ENCODE measurements around the gene GPR25.
"Not testable (repeated sequence)": the region's sequence is repeated elsewhere in the genome, so short reads cannot be mapped to it uniquely, and the experiment has no call there.

Gene GPR25

DNA sequence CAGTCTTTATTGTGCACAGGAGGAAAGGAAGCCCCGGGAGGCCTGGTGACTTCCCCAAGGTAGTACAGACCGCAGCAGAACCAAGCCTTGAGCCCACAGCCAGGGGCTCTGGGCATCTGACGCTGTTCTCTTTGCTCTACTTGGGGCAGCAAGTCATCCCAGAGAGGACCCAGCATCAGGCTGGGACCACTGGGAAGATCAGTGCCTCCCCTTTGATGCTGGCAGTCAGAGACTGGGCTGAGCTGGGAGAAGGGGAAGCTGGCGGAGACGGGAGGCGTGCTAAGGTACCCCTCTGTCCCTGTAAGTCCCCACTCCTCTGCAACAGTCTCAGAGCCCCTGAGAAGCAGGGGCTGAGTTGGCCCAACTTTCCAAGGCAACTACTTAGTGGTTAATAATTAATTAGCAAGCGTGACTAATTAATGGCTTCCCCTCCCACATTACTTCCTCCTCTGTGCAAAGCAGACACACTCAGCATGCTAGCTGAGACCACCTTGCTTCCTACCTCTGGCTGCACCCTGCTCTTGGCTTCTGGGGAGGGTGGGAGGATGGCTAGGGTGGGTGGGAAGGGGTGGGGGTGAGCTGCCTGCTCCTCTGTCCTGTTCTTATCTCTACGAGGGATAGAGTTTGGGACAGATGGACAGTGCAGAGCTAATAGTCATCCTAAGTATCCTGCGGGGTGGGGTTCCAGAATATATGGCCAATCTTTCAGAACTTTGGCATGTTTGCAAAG is 23.2 kb downstream of the GPR25 start:
- no peak for DNase-seq

DNA sequence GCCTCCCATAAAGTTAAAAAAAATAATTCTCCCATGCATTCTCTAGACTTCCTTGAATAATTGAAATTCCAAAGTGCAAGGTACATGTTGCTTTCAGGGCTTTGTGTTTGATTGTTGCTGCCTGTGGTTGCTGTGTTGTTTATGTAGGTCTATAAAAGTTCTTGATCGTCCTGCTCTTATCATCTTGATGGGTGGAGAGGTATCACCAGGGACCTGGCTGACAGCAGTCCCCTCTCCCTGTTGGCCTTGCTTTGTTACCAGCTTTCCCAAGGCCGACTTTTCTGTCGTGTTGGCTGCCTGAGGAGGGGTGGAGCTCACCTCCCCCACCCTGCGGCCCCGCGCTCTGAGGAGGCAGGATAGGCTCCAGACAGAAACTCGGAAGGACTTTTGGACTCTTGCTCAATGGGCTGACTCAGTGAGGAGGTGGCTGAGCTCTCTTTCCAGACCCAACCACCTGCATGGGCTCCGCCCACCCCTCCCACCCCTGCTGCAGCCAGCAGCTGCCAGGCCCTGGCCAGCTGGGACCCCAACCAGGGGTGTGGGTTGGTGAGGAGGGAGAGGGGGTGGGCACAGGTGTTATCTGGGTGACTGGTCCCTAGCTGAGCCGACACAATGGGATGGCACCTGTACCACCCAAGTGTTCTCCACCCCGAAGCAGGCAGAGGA is 23.9 kb downstream of the GPR25 start:
- DNase-seq, result no peak

DNA sequence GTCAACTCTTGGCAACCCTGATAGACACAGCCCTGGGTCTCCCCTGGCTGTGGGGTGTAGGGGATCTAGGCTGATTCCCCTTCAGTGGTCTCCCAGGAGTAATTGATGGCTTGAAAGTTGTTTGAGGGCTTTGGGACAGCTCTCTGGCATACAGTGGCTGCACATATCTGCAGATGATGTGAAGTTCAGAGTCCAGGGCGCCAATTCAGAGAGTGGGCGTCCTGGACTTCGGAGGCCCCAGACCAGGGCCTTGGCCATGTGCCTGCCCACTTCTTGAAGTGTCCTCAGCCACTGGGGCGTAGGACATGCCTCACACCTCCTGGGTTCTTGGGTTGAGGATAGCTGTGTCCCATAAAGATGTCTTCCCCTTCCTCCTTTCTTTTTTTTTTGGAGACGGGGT is 24.5 kb downstream of the GPR25 start:
- DNase-seq, result no peak

- DNase-seq, result no peak
These were observed 26.2 kb downstream of the GPR25 start for GRCh38 chr1:200899015-200899386.

- no peak for DNase-seq
These were observed 26.7 kb downstream of the GPR25 start for GRCh38 chr1:200899451-200899915.

DNA sequence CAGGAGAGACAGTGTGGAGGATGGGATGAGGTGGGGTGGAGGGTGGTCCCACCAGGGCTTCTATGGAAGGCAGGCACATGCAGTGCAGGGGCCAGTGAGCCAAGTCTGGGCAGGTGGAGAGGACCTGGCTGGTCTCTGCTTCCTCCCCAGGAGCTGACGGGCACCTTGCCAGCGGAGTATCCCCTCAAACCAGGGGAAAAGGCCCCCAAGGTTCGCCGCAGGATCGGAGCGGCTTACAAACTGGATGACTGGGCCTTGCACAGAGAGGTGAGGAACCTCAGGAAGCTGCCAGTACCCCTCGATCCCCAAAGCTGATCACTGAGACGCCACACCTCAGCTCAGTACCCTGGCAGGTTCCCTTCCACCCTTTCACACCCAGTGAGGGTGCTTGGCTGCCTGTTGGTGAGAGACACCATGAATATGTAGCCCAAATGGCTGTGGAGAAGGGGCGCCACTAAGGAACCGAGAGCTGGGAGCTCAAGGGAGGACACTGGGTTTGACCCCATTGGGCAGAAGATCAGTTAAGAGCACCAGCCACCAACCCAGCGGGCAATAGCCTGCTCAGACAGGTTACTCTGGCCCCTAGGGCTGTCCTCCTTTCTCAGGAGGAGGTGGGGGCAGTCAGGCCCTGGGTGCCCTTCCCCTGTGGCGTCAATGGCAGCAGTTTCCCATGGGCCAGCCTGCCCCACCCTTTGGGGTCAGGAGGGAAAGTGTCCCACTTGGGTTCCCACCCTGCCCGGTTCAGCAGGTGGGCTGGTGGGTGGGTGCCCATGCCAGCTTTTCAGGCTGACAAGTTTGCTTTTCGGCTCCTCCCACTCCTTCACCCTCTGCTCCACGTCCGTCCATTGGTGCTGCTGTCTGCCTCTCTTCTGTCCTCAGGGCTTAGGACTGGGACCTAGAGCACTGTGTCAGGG is 27.4 kb downstream of the GPR25 start:
- no peak for DNase-seq

GRCh38 chr1:200900877-200901276 is 28.1 kb downstream of the GPR25 start:
- DNase-seq, result no peak

- DNase-seq, result no peak
These were observed 28.6 kb downstream of the GPR25 start for GRCh38 chr1:200901350-200901749.

GRCh38 chr1:200901796-200902444 is 29.1 kb downstream of the GPR25 start:
- DNase-seq, result no peak

DNA sequence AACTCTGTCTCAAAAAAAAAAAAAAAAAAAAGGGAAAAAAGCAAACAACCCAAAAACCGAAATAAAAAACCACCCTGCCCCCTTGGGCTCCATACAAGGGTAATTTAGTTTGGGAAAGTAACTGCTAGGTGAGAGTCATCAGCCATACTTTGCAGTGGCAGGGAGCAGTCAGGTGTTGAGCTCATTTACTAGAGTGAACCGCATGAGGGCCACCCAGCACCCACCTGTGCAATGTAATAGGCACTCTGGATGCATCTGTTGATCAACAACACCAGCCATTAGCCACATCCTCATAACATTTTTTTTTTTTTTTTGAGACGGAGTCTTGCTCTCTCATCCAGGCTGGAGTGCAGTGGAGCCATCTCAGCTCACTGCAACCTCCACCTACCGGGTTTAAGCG is 31.0 kb downstream of the GPR25 start:
- DNase-seq, result no peak

GRCh38 chr1:200904772-200905171 is 32.0 kb downstream of the GPR25 start:
- DNase-seq, result no peak

DNA sequence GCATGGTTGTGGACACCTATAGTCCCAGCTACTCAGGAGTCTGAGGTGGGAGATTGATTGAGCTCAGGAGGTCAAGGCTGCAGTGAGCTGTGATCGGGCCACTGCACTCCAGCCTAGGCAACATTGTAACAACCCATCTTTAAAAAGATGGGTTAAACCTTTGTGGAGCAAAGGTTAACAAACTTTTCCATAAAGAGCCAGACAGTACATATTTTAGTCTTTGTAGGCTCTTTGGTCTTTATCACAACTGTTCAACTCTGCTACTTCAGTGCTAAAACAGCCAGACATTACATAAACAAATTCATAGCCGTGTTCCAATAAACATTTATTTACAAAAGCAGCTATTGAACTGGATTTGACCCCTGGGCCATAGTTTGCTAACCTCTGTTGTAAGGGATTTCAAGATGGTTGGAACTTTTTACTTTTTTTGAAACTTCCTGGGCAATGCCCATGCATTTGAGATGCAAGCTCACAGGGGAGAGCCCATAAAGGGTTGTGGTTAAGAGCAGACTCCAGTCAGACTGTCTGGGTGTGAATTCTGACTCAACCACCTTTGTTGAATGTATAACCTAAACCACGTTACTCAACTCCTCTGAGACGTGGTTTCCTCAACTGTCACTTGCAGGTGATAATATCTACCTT is 32.8 kb downstream of the GPR25 start:
- DNase-seq, result peak; percentile 47 to 49

- DNase-seq, result no peak
These were observed 33.7 kb downstream of the GPR25 start for GRCh38 chr1:200906491-200906890.

DNA sequence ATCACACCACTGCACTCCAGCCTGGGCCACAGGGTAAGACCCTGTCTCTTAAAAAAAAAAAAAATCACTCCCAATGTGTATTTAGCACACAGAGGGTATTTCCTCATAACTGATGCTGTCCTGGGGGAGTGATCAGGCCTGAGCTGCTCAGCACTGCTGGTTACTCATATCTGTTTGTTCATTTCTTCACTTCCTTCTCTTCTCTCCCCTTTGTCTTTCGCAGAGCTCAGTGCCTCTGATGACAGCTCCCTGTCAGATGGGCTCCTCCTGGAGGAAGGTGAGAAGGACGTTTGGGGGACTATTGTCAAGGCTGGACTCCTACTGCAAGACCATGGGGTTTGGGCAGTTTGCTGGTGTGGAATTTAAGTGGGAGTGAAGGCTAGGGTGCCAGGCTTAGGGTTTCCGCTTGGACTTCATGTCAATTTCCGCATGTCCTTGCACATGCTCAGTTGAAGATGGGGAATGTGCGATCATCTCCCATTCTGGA is 34.9 kb downstream of the GPR25 start:
- DNase-seq, result no peak

DNA sequence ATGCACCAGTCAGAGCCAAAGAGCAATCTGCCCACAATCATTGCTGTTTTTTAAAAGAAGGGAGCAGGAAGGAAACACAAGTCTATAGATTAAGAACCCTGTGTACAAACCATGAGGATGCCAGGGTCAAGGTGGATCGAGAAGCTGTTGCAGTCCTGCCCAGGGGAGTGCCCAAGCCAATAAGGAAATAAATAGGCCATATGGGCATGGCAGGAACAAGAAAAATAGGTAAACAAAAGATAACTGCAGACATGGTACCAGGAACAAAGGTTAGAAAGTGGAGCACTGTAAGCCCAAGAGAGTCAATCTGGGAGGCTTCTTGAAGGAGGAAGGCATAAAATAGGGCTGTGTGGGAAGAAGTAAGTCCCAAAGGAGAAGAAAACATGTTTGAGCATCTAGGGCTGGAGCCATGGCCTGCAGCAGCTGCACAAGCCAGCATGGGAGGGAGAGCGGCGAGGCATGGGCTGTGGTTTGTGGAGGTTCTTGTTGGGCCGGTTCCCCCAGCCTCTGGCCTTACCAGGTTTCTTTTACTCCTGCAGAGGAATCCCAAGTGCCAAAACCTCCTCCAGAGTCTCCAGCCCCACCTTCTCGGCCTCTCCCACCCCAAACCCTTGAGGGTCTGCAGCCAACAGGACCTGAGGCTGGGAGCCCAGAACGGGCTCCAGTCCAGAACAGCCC is 35.5 kb downstream of the GPR25 start:
- DNase-seq, result no peak

GRCh38 chr1:200909071-200909470 is 36.3 kb downstream of the GPR25 start:
- no peak for DNase-seq

GRCh38 chr1:200909757-200910239 is 37.0 kb downstream of the GPR25 start:
- DNase-seq, result no peak

DNA sequence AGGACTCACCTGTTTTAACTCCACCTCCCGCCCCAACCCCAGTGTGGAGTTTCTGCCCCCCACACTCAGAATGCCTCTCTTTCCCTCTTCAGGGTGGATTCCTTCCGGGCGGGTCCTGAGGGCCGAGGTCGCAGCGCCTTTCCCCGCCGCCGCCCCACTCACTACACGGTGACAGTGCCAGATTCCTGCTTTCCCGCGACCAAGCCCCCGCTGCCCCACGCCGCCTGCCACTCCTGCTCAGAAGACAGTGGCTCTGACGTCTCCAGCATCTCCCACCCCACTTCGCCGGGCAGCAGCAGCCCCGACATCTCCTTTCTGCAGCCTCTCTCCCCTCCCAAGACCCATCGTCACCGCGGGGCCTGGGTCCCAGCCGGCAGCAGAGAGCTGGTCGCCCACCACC is 38.6 kb downstream of the GPR25 start:
- DNase-seq, result no peak

GRCh38 chr1:200911936-200912335 is 39.2 kb downstream of the GPR25 start:
- not testable (repeated sequence) for DNase-seq

DNA sequence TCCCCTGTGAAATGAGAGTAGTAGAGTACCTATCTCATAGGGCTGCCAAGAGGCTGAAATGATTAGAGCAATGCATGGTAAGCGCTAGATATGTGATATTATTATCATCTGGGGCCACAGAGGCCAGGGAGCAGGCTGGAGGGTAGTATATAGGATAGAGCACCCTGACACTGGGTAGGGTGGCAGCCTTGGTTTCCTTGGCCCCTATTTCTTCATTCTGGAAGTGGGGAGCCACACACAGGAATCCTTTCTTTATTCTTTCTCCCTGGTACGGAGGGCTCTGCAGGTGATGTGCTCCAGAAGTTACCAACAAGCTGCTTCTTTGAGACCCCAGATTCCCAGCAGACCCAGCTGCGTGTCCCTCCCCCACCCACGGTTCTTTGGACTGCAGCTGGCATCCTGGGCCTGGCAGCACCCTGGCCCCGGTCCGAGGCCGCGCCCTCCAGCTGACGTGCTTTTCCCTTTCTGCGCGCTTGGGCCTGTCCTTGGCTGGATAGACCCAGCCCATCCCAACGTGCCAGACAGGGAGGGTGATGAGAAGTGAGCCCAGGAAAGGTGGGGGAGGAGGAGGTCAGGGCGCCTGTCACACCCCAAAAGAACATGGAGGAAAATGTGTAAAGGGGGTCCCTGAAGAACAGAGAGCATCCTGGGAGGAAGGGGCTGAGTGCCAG is 40.1 kb downstream of the GPR25 start:
- no peak for DNase-seq

DNA sequence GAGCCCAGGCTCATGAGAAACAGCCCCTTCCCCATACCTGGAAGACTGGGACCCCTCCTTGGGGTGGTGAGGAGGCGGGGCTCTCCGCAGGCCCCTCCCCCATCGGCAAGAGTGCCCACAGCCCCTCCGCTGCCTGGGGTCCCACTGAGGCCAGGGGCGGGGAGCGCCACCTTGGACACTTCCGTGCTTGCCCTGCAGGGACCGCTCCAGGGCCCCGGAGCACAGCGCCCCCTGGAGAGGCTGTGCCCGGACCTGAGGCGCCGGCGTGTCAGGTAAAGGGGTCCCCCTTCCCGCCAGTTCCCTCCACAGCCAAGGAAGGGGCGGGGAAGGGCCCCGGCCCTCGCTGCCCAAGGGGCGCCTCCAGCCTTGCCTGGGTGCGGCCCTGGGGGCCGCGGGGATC is 43.4 kb downstream of the GPR25 start:
- no peak for DNase-seq

Measured in activated CD4-positive, alpha-beta T cell treated with anti-CD3 and anti-CD28 coated beads for 4 hours (primary cell).